Measurements from ENCODE around the gene HPN. TPM values are rescaled to one million over a fixed set of nuclear protein-coding genes. Genes with fewer than 3 reads are reported as not detected.

The HPN gene
- total RNA-seq, 1 experiment from 2014 or later, result 10.6 TPM

DNA sequence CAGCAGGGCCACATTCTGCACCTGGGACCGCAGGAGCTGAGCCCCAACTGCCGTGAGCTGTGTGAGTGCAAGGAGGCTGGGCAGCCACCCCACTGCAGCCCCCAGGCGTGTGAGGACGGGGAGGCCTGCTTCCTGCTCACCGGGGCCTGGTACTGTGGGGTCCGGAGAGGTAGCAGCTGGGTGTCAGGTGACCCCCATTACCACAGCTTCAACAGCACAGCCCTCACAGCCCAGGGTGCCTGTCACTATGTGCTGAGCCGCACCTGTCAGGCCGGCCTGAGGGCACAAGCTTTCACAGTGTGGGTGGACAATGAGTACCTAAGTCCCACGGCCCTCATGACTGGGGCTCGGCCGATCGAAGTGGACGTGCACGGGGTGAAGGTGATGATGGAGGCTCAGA, 38.3 kb downstream of the HPN start:
- Mint-ChIP-seq H3K27ac (peak overlapping the region in 1 of 3 experiments; percentile 77; a peak in 1 of 7 replicates), H3K27me3 (ENCODE audit: low read depth) (peaks cover 9% of the 10 kb centered on the region), H3K4me1 (peaks cover 5 to 14% of the 10 kb centered on the region in 2 experiments), H3K36me3 (ENCODE audit: insufficient read depth in 1 of 3, low read depth in 3 of 3) (0 out of 7 replicates have a peak, but pooled peaks cover 0 to 4% (median 0%) of the 10 kb centered on the region in 3 experiments), H3K9me3 (peaks cover 0 to 3% of the 10 kb centered on the region in 2 experiments; a peak in 4 of 5 replicates), H3K4me3 (no peak overlapping the region)
- H3K23me2 ChIP-seq (ENCODE audit: insufficient read length, low read depth, low read length, poor library complexity, severe bottlenecking), result no peaks in the 10 kb centered on the region
- H3K79me1 ChIP-seq (ENCODE audit: insufficient read depth, low read depth, low read length, poor library complexity, severe bottlenecking), result no peaks in the 10 kb centered on the region
- H2BK20ac ChIP-seq (ENCODE audit: low read depth, low read length, poor library complexity, severe bottlenecking), result no peak overlapping the region
- H3K14ac ChIP-seq (ENCODE audit: insufficient read depth, low read length), result no peak overlapping the region
- no peak overlapping the region for H2BK5ac ChIP-seq (ENCODE audit: insufficient read length, low read length)
- H3K9me3 ChIP-seq (ENCODE audit: control insufficient read depth, low read depth, low read length), result no peaks in the 10 kb centered on the region
- H3T11ph ChIP-seq (ENCODE audit: low read length), result no peak overlapping the region
- H3K27ac ChIP-seq (ENCODE audit: insufficient read length, low read depth, low read length), result no peak overlapping the region
- WGBS (ENCODE audit: extremely low coverage, insufficient read length, low lambda C conversion rate), result no CpG with 5 or more reads among the region's 14 CpGs
- no peaks in the 10 kb centered on the region for H3K79me2 ChIP-seq (ENCODE audit: insufficient read depth, low read length)
- no peak overlapping the region for H3K23ac ChIP-seq (ENCODE audit: insufficient read length, low read depth, low read length)
- H4K20me1 ChIP-seq (ENCODE audit: control insufficient read depth, insufficient read depth, insufficient read length), result peaks cover 2% of the 10 kb centered on the region
- no peak overlapping the region for H2BK120ac ChIP-seq (ENCODE audit: low read depth, low read length, poor library complexity, severe bottlenecking)
- no peak overlapping the region for H2BK15ac ChIP-seq (ENCODE audit: low read depth, low read length)
- no peak overlapping the region for H4K91ac ChIP-seq (ENCODE audit: insufficient read length, low read depth, low read length)
- H3K4me1 ChIP-seq (ENCODE audit: insufficient read depth, low read length), result no peaks in the 10 kb centered on the region
- H3K27me3 ChIP-seq (ENCODE audit: insufficient read depth, low read length), result no peaks in the 10 kb centered on the region
- H3K4ac ChIP-seq (ENCODE audit: low read depth, low read length), result no peak overlapping the region
- no peak overlapping the region for H3K18ac ChIP-seq (ENCODE audit: insufficient read length, low read depth, low read length)
- H3K4me2 ChIP-seq (ENCODE audit: insufficient read depth, insufficient read length, low read length), result no peak overlapping the region
- no peak overlapping the region for H2BK12ac ChIP-seq (ENCODE audit: insufficient read length, low read depth, low read length)
- no peak overlapping the region for H4K5ac ChIP-seq (ENCODE audit: insufficient read length, low read depth, low read length)
- TF ChIP-seq CTCF (conservative IDR thresholded peaks at IDR 0.05), result no peak
- no peak overlapping the region for H2AFZ ChIP-seq (ENCODE audit: low read length)
- no peak overlapping the region for H2AK5ac ChIP-seq (ENCODE audit: insufficient read length, low read length)
- no peak for DNase-seq
- H3K9ac ChIP-seq (ENCODE audit: extremely low read depth, insufficient read length, low read length), result no peak overlapping the region
- no peak overlapping the region for H3K56ac ChIP-seq (ENCODE audit: insufficient read length, low read depth, low read length)
- H4K8ac ChIP-seq (replicated peaks; ENCODE audit: insufficient read length, low read depth, low read length), result no peak overlapping the region

All from H9 (cell line).